ENCODE results near the gene ACSBG1.

GRCh38 chr15:78157203-78157602 is 77.2 kb downstream of the ACSBG1 start:
- TF ChIP-seq EP300 (IDR thresholded peaks at IDR 0.05) (no peak), POLR2A (IDR thresholded peaks at IDR 0.05) (no peak)
